Fibroblast of skin of abdomen (primary cell): ENCODE results near the gene AQP7.
"Not testable (repeated sequence)": the region's sequence is repeated elsewhere in the genome, so short reads cannot be mapped to it uniquely, and the experiment has no call there.

ENCODE experiments used
- DNase-seq: peaks from one replicate; pipeline ENCODE4 v3.0.0-alpha.2; 2013

The AQP7 gene

GRCh38 chr9:33433871-33434270, 31.5 kb upstream of the AQP7 start:
- DNase-seq = no peak

- DNase-seq = no peak
Measured at GRCh38 chr9:33431420-33431819, 29.1 kb upstream of the AQP7 start.

DNA sequence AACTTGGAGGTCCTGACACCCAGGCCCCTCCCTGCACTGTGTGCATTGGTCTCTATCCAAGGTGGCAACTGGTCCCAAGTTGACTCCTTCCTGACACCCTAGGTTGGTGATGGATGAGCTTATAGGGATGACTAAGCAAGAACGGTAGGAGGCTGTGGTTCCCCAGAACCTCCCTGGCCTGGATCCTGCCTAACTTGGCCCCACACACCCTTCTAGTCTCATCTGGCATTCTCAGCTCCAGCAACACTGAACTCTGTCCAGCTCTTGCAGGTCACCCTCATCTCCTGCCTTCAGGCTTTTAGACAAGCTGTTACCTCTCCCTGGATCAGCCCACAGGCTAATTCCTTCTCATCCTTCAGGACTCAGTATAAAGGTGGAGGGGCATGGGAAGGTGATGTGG, 28.6 kb upstream of the AQP7 start:
- no peak for DNase-seq

DNA sequence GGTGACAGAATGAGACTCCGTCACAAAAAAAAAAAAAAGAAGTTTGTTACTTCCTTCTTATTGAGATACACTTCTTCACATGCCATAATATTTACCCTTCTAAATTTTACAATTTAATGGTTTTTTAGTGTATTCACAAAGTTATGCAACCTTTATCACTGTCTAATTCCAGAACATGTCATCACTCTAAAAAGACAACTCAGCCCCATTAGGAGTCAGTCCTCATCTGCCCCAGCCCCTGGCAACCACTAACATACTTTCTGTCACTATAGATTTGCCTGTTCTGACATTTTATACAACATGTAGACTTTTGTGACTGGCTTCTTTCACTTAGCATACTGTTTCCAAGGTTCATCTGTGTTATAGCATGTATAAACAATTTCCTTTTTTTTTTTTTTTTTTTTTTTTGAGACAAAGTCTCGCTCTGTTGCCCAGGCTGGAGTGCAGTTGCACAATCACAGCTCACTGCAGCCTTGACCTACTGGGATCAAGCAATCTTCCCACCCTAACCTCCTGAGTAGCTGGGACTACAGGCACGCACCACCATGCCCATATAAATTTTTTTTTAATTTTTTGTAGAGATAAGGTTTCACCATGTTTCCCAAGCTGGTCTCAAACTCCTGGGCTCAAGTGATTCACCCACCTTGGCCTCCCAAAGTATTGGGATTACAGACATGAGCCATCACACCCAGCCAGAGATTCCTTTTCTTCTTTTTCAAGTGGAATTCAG, 27.1 kb upstream of the AQP7 start:
- DNase-seq = no peak

DNA sequence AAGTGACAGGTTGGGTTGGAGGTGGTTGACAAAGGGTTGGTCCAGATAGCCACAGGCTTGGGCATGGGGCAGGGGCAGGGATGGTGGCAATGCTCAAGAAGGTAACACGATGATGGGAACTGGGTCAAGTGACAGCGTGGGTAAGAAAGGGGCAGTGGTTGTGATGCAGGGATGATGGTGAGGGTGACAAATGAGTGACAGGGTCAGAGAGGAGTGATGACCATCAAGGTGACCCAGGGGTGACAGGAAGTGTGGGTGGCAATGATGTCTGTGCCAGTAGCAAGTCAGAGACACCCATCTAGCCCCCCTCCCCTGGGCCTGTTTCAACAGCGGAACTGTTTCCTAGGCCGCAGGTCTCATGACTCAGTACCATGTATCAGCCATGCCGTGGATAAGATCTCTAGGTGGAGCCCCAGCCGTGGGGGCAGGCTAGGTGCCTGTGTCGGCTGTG, 24.5 kb upstream of the AQP7 start:
- no peak for DNase-seq

DNA sequence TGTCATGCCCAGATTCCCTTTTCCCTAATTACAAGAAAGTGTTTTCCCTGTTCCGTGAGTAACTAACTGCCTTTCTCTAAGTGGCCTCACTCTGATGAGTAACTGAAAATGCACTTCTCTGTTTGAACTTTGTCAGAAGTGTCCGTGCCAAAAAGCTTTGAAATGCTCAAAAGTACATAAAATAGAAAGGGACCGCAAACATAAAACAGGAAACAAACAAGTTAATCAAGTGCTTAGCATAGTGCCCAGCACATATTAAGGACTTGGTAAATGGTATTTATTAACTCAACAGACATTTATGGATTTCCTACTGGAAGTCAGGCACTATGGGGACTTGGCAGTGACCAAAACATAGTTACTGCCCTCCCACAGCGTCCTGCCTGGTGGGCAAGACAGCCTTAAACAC, 22.8 kb upstream of the AQP7 start:
- no peak for DNase-seq

- not testable (repeated sequence) for DNase-seq
Measured at GRCh38 chr9:33424492-33424891, 22.1 kb upstream of the AQP7 start.

- not testable (repeated sequence) for DNase-seq
Measured at GRCh38 chr9:33424043-33424442, 21.7 kb upstream of the AQP7 start.

DNA sequence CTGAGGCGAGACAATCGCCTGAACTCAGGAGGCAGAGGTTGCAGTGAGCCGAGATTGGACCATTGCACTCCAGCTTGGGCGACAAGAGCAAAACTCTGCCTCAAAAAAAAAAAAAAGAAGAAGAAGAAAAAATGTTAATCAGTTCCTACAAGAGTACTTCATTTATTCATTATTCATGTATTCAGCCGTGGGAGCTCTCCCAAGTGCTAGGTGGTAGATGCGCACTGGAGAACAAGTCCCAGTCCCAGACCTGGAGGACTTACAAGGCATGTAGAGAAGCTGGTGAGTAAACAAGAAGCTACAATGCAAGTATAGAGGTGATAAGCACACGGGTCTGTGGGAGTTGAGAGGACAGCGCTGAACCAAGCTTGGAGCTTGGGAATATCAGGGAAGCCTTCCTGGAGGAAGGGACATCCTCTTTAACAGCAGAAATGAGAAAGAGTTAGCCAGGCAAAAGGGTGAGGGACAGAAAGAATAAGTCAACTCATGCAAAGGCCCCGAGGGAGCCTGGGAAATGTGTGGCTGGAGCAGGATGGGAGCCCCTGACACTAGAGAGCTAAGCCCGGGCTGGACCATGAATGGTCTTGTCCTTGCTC, 17.4 kb upstream of the AQP7 start:
- DNase-seq = no peak

GRCh38 chr9:33418090-33418489, 15.7 kb upstream of the AQP7 start:
- DNase-seq = no peak

- DNase-seq = no peak
Measured at GRCh38 chr9:33416996-33417395, 14.6 kb upstream of the AQP7 start.

DNA sequence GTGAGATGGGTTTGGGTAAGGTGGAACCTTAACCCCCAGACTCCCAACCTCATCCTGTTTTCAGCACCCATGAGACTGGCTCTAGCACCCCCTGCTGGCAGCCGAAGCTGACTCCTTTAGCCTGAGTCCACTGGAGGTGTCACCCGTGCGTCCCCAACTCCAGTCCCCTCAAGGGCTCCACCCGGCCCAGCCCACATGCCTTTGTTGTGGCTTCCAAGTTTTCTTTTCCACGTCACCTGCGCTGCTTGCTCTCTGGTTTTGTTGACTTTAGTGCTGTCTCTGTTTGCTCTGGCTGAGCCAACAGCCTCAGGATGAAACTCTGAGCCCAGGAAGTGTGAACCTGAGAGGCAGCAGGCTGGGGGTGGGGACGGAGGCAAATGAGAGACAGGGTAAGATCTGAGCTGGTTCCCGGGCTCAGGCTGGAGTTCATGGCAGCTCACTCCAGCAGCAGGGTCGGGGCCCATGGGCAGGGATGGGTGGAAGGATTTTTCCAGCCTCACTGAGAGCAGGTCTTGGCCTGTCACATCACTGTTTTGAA, 13.2 kb upstream of the AQP7 start:
- DNase-seq = no peak

- DNase-seq = no peak
Measured at GRCh38 chr9:33414889-33415500, 12.6 kb upstream of the AQP7 start.

DNA sequence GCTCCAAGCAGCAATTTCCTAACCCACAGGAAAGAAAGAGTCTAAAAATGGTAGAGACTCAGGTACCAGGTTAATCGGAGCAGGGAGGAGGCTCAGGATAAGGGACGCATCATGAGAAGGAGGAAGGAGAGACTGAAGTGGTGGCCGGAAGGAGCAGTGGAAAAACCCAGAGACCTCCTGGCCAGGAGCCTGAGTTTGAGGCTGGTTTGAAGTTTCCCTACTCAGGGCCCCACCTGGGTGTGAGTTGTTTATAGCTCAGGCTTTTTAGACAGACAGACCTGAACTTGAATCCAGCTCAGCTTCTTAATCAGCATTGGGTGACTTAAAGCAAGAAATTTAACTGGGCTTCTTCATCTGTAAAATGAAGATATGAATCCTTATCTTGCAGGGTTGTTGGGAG, 11.9 kb upstream of the AQP7 start:
- no peak for DNase-seq

- no peak for DNase-seq
Measured at GRCh38 chr9:33408087-33408486, 5.7 kb upstream of the AQP7 start.

GRCh38 chr9:33407061-33407460, 4.7 kb upstream of the AQP7 start:
- no peak for DNase-seq

DNA sequence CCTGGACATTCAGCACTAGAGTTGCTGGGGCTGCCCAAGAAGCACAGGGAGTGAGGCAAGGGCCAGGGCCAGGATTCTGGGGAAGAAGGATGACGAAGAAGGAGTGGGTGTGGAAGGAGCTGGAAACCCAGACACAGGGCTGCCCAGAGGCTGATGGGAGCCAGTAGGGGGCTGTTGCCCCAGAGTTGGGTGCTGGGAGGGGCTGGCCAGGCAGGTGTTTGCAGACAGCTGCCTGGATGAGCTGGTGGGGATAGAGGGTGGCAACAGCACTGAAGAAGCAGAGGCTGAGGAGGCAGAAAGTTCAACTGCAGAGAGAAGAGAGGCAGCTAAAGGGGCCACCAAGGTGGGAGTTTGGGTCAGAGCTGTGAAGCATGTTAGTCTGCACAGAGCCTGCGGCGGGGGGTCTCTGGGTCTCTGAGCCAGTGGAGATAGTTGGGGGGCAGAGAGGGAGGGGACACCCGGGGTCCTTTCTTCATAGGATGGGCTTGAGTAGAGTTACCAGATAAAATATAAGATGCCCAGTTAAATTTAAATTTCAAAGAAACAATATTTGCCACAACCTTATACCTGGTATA, 2.5 kb upstream of the AQP7 start:
- DNase-seq = no peak

- DNase-seq = no peak
Measured at GRCh38 chr9:33403941-33404787, 1.8 kb upstream of the AQP7 start.

GRCh38 chr9:33401809-33402208, 559 bp downstream of the AQP7 start:
- DNase-seq = not testable (repeated sequence)

- not testable (repeated sequence) for DNase-seq
Measured at GRCh38 chr9:33399047-33399446, 3.3 kb downstream of the AQP7 start.

- not testable (repeated sequence) for DNase-seq
Measured at GRCh38 chr9:33397801-33398200, 4.6 kb downstream of the AQP7 start.

GRCh38 chr9:33395159-33395879, 7.0 kb downstream of the AQP7 start:
- not testable (repeated sequence) for DNase-seq
